HG03066 (cell line): ENCODE results near the gene ANKS4B.
"Not testable (repeated sequence)": the region's sequence is repeated elsewhere in the genome, so short reads cannot be mapped to it uniquely, and the experiment has no call there.

Source experiments
- ATAC-seq: cut with Tn5 transposase; IDR thresholded peaks from one replicate; pipeline ENCODE4 v1.9.1; 2021; ENCODE audit warnings: low read depth; ENCODE audit not compliant: unreplicated experiment

The ANKS4B gene

GRCh38 chr16:21233521-21234150, at the start of gene ANKS4B:
TSS of gene ANKS4B (plus strand) at chr16:21233699. CDS start at chr16:21233738, 39 bp downstream.
- ATAC-seq, result no peak

DNA sequence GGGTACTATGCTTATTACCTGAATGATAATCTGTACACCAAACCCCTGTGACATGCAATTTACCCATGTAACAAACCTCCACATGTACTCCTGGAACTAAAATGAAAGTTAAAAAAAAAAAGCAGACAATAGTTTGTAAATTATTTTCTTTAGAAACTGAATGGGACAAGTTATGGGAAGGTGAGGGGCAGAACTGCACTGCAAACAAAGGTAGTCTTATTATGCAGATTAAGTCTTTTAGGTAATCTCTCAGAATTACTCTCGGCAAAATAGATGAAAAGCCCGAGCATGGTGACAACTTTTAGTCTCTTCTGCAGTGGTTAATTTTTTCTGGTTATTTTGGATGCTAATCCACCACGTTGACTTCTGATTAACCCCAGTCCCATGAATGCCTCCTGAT, 49.5 kb upstream of the ANKS4B start:
- no peak for ATAC-seq

DNA sequence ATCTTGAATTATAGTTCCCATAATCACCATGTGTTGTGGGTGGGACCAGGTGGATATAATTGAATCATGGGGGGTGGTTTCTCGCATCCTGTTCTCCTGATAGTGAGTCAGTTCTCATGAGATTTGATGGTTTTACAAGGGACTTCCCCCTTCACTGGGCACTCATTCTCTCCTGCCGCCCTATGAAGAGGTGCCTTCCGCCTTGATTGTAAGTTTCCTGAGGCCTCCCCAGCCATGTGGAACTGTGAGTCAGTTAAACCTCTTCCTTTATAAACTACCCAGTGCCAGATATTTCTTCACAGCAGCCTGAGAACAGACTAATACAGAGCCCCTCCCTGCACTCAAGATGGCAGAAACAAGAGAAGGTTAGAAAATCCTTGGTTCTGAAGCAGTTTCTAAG, 48.7 kb upstream of the ANKS4B start:
- no peak for ATAC-seq

DNA sequence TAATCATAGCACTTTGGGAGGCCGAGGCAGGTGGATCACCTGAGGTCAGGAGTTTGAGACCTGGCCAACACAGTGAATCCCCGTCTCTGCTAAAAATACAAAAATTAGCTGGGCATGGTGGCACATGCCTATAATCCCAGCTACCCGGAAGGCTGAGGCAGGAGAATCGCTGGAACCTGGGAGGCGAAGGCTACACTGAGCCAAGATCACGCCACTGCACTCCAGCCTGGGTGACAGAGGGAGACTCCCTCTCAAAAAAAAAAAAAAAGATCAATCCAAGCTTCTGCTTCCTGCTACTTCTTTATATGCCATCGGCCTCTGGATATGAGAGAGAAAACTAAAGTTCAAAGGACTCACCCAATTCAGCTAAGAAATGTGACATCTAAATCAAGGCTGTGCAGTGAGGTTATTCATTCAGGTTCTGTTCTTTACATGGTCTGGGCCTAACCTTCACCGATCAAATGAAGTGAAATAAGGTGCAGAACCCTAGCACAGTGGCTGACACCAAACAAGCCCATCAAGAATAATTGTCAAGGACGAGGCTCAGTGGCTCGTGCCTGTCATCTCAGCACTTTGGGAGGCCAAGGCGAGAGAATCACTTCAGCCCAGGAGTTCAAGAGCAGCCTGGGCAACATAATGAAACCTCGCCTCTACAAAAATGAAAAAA, 47.7 kb upstream of the ANKS4B start:
- ATAC-seq, result no peak

DNA sequence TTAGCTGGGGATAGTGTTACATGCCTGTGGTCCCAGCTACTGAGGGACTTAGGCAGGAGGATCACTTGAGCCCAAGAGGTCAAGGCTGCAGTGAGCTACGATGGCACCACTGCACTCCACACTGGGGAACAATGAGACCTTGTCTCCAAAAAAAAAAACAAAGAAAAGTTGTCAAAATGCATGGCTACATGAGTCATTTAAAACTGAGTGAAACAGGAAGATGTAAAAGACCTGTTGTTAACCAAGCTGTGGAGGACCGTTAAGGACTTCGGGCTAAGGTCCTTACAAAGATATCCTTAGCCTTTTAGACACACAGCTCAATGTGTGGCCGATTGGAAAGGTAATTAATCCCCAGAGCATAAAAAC, 47.2 kb upstream of the ANKS4B start:
- no peak for ATAC-seq

DNA sequence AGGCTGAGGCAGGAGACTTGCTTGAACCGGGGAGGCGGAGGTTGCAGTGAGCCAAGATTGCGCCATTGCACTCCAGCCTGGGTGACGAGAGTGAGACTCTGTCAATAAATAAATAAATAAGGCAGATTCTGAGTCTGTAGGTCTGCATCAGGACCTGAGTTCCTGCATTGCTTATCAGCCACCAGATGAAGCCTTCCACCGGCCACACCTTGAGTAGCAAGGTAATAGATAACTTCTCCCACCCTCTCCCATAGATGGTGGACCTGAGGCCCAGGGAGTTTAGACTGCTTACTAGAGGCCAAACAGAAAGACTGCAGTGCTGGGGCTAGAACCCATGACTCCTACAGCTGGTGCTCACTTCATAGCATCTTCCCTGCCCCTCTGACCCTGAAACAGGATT, 44.2 kb upstream of the ANKS4B start:
- no peak for ATAC-seq

DNA sequence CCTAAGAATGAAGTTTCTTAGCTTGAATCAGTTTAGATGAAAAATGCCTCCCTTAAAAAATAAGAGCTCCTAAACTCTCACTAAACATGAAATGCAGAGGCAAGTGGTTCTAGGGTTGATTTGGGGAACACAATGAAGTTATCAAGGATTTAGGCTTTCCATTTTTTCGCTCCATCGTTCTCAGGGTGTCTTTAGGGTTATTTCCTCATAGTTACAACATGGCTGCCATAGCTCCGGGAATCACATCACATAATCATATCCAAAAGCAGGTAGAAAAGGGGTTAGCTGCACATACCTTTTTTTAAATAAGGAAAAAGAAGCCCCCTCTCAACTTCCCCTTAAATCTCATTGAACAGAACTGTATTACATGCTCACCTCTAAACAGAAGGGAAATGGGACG, 43.5 kb upstream of the ANKS4B start:
- ATAC-seq, result no peak

DNA sequence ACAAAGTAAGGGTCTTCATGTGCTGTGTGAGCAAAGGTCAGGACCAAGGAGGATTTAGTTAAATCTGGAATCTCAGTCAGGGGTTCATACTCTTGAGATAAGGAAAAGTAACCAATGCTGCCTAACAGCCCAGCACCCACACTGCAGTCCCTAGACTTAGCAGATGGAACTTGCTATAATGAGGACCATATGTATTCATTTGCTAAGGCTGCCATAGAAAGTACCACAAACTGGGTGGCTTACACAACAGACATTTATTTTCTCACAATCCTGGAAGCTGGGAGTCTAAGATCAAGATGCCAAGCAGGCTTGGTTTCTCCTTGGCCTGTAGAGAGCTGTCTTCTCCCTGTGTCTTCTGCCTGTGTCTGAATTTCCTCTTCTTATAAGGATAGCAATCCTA, 42.9 kb upstream of the ANKS4B start:
- no peak for ATAC-seq

DNA sequence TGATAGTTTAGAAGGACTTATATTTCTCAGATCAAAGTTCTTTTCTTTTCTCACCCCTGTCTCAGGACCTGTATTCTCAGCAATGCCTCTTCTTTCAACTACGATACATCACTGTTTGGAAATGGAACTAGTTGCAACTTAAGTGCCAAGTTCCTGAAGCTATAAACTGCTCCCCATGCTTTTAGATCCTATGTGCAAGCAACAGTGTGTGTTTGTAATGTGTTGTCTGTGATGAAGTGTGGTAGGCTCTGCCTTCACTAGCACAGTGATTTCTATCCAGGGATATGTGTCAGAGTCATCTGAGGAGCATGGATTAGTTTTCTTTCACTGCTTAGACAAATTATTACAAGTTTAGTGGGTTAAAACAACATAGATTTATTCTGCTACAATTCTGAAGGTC, 40.5 kb upstream of the ANKS4B start:
- ATAC-seq, result no peak

GRCh38 chr16:21194771-21195301, 38.7 kb upstream of the ANKS4B start:
- no peak for ATAC-seq

DNA sequence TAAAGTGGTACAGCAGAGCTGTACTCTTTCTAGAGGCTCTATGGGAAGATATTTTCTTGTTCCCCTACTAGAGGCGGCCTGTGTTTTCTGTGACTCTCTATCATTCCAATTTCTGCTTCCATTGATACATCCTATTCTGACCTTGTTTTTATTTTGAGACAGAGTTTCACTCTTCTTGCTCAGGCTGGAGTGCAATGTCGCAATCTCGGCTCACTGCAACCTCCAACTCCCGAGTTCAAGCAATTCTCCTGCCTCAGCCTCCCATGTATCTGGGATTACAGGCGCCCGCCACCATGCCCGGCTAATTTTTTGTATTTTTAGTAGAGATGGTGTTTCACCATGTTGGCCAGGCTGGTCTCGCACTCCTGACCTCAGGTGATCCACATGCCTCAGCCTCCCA, 38.2 kb upstream of the ANKS4B start:
- ATAC-seq, result not testable (repeated sequence)

GRCh38 chr16:21197112-21197511, 36.4 kb upstream of the ANKS4B start:
- no peak for ATAC-seq

DNA sequence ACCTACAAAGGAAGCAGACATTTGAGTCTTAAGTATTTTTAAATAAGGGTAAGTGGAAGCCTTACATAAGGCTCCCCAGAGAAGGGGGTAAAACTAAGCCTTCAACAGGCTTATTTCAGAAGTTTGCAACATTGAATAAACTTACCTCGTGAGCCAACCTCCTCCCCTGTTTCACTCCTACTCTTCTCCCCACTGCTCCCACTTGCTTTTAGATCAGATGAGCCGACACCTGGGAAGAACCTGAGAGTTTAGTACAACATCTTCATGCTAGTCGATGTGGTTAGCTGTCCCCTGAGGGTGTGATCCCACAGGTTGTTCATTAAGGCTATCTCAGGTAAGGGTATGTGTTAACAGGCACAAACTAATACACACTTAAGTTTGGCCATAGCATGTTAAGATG, 35.9 kb upstream of the ANKS4B start:
- ATAC-seq, result no peak

DNA sequence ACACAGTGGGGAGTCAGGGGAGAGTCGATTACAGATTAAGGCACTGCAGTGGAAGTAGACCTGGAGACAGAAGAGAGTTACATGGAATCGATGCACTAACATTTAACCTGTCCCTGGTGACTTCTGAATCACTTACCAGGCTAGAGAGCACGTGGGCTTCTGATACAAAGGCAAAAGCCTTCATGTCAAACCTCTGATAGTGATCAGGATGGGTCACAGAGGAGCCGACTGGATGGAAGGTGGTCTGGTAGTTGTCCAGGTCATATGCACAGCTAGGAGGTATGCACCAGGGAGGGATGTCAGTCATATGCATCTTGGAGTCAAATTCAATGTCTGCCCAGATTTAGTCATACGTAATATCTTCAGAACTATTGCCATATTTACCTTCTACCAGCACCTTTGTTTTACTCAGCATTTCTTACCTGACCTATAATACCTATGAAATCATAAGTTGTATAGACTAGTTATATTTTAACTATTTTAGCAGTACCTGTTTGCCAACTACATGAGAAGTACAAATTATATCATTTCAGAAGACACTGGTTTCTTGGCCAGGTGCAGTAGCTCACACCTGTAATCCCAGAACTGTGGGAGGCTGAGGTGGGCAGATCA, 33.8 kb upstream of the ANKS4B start:
- no peak for ATAC-seq

DNA sequence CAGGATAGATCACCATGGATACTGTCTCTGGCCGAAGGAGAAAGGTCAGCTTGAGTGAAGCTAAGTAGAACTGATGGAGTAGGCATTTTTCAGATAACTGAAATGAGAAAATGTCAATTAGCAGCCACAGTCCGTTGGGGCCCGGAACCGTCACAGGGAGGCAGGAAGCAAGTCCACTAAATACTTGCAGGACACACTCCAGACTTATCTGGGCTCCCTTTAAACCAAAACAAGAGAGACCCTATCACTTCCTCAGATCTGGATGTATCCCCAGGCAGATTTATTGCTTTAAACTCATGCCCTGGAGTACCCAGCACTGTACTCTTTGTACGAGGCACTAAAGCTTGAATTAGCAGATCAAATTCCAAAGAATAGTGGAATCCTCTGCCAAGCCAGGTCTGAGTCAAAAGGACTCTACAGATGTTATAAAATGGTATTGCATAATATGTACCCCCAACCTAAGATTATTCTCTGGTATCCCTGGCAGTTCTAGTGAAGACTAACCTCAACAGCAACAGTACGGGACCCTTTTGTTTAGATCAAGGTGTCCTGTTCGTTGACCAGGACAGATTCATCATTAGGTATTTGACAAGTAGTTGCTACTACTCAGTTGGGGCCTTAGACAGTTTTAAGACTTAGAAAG, 30.2 kb upstream of the ANKS4B start:
- ATAC-seq, result no peak

- no peak for ATAC-seq
Measured at GRCh38 chr16:21205303-21205702, 28.2 kb upstream of the ANKS4B start.

- ATAC-seq, result no peak
Measured at GRCh38 chr16:21206550-21206949, 26.9 kb upstream of the ANKS4B start.

- no peak for ATAC-seq
Measured at GRCh38 chr16:21208446-21209230, 24.9 kb upstream of the ANKS4B start.

DNA sequence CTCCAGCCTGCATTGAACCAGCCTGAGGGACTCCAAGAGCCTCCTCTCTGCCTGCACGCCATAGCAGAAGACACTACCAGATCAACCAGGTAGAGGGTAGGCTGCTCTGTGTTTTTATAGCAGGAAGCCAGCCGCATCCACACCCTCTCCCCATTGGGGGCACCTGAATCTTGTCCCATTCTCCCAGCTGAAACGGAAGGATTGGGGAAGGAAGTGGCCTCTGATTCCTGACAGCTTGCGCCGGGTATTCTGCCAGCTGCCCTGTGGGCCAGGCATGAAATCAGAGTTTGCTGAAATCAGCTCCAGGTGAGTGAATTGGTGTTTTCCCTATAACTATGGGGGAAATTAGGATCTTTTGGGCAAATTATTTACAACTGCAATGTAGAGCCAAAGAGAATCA, 22.0 kb upstream of the ANKS4B start, which contains the start of gene ZP2:
Gene ZP2 (minus strand): TSS at position 89 of the 400 bp plus-strand sequence. CDS start 27 bp downstream, at position 62.
- no peak for ATAC-seq

DNA sequence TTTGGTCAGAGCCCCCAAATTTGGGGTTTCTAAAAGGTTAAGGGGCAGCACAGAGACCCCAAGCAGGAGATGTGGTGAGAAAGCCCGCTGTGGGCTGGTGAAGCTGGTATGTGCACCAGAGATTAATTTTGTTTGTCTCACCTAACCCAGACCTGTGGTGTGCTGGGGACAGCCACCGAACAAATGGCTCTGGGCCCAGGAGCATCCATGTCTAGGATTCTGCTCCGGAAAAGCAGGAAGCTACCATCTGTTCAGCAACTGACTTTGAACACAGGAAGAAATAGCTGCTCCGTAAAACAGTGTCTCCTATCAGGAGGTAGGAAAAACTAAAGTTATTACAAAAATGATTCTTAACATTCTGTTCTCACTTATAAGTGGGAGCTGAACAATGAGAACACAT, 19.4 kb upstream of the ANKS4B start:
- ATAC-seq, result no peak

DNA sequence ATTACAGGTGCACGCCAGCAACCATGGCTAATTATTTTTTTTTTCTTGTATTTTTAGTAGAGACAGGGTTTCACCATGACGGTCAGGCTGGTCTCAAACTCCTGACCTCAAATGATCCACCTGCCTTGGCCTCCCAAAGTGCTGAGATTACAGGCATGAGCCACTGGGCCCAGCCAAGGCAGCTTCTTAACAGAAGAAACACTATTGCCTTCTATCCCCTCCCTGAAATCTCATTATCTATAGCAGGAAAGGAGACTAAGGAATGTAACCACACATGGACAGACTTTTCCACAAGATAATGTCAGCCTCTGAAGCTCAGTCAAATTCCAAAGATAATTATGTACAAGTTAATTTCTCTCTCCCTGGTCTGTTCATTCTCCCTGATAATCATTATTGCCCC, 16.4 kb upstream of the ANKS4B start:
- no peak for ATAC-seq
